IPS-NIHi7 (cell line): ENCODE measurements around the gene KLHL11.
"Not testable (repeated sequence)": the region's sequence is repeated elsewhere in the genome, so short reads cannot be mapped to it uniquely, and the experiment has no call there.

ENCODE experiments used
- DNase-seq: peaks from one replicate; pipeline ENCODE4 v3.0.0; 2012; ENCODE audit warnings: mixed read lengths; ENCODE audit errors: extremely low spot score

Gene KLHL11

GRCh38 chr17:41888332-41888965, 23.2 kb upstream of the KLHL11 start:
- no peak for DNase-seq

GRCh38 chr17:41885733-41886132, 20.5 kb upstream of the KLHL11 start:
- DNase-seq: peak; percentile 53

GRCh38 chr17:41882756-41883155, 17.5 kb upstream of the KLHL11 start:
- no peak for DNase-seq

- DNase-seq: no peak
These were observed 14.9 kb upstream of the KLHL11 start for GRCh38 chr17:41880130-41880529.

DNA sequence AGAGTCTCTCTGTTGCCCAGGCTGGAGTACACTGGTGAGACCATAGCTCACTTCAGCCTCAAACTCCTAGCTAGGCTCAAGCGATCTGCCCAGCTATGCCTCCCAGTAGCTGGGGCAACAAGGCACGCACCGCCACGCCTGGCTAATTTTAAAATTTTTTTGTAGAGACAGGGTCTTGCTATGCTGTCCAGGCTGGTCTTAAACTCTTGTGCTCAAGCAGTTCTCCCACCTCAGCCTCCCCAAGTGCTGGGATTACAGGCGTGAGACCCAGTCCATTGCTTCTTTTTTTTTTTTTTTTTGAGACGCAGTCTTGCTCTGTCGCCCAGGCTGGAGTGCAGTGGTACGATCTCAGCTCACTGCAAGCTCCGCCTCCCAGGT, 9.1 kb upstream of the KLHL11 start:
- DNase-seq: not testable (repeated sequence)

GRCh38 chr17:41873559-41874292, 8.5 kb upstream of the KLHL11 start:
- no peak for DNase-seq

- no peak for DNase-seq
These were observed 6.6 kb upstream of the KLHL11 start for GRCh38 chr17:41871789-41872188.

- DNase-seq: no peak
These were observed 5.4 kb upstream of the KLHL11 start for GRCh38 chr17:41870627-41871026.

- no peak for DNase-seq
These were observed 4.9 kb upstream of the KLHL11 start for GRCh38 chr17:41870097-41870496.

DNA sequence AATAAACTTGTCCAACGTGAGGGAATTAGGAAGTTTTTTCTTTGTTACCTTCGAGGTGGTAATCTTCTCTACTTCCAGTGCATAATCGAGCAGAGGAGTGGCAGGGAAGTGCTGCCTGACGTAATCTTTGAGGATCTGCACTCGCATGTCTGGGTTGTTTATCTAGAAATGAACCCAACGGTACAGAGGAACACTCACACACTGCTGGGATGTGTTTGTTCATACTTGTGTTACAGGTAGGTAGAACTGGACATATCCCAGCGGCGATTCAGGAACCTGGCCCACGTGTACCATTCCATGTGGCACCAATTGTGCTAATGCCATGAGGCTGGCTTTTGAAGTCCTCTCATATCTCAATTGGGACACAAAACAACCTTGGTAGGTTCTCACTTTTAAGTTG, 4.2 kb upstream of the KLHL11 start:
- DNase-seq: no peak

DNA sequence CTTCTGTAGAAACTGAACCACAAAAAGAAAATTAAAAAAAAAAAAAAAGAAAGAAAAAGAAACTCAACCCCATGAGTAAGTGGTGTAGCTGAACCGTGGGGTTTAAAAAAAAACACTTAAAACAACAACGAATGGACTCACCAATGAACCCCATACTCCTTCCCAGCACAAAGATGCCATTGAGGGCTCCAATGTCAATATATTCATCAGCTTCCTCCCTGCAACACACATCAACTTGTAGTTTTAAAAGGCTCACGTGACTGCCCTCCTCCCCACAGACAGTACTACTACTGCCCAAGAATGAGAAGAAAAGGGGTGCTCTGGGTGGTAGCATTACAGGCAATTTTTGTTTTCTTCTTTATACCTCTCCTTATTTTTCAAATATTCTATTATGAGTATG, 3.3 kb upstream of the KLHL11 start:
- no peak for DNase-seq

DNA sequence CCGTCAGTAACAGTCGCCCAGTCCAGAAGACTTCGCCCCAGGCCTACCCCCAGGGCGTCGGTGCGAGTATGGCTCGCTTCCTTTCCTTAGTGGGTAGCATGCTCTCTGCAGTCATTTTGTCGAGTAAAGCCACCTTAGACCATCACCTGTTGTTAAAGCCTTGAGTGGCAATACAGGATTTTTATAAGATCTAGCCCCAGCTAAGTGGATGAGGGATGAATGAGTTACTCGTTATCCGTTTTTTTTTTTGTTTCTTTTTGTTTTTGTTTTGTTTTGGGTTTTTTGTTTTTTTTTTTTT, 322 bp upstream of the KLHL11 start:
- DNase-seq: no peak

DNA sequence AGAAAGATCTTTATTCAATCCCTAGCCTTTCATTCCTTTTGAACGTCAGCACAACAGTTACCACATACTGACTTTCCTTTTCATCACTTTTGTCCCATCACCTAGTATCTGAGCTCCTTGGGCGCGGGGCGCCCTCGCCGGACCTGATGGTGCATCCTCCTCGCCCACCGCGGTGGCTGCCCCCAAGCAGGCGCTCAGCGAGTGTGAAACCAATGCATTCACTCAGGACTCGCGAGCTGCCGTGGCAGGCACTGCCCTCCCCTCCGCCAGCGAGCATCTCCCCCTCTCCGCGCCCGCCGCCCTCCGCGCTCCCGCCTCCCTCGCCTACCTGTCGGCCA, 756 bp downstream of the KLHL11 start:
- DNase-seq: no peak

GRCh38 chr17:41863074-41863848, 2.0 kb downstream of the KLHL11 start:
- DNase-seq: no peak

DNA sequence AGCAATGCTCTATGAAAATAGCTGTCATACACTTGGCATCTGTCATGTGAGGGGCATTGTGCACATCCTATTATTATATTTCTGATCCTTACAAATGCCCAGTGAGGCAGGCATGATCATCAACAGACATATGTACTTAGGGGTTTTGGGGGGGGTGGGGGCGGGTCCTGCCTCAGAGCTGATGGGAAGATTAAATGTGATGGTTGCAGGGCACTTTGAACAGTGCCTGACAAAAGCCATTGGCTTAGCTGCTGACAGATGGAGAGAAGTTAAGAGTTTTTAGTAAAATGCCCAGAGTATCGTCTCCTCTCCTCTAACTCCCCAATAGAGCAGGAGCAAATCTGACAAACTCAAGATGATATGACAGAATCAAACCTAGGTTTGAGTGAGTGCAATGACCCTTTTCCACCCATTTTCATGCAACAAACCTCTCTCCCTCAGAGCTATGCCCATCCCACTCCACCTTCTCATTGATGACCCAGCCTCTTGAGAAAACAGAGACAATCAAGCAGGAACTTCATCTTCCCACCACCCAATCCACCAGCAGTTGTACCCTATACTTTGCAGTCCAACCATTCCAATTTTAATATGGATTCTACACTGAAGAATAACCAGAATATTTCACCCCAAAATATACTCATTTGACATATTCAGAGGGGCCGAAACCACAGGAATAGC, 4.8 kb downstream of the KLHL11 start:
- no peak for DNase-seq

GRCh38 chr17:41851382-41851781, 13.8 kb downstream of the KLHL11 start:
- DNase-seq: not testable (repeated sequence)

DNA sequence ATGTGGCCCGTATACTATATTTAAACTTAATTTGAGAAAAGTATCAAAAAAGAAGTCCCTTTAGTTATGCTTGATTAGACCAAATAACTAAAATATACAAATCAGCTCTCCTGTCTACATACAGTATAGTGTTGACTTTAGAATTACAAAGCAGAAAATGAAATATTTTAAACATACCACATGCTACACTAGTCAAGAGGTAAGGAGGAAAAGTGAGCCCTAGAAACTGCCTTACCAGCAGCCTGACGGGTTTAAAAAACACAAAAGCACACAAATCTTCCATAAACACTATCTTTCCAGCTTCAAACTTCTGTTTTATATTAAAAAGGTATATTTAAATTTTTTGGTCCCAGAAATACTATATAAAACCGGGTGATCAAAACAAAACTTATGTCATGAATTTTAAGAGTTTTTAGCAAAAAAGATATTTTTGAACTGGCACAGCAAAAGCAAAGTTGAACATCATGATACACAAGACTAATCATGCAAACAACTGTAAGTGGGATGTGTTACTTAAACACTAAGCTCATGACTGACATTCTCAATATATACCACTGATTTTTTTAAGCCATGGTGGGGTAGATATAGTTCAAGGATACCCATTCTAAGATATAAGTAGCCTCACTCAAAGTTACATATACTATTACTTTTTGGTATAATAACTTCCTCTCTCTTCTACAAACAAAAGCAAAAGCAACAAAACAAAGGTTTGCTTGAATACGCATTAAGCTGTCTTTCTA, 15.8 kb downstream of the KLHL11 start:
- no peak for DNase-seq

GRCh38 chr17:41848788-41849187, 16.4 kb downstream of the KLHL11 start:
- DNase-seq: no peak

DNA sequence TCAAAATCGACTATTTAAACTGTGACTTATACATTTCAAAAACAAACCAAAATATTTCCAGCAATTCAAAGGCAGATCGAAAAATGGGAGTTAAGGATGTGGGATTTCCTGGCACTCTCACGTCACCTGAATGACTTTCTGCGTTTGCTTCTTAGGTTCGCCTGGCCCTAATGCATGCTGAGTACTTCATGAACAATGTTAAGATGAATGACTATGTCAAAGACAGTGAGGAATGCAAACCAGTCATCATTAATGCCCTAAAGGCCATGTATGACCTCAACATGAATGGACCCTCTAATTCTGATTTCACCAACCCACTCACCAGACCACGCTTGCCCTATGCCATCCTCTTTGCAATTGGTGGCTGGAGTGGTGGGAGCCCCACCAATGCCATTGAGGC, 20.3 kb downstream of the KLHL11 start:
- no peak for DNase-seq

- DNase-seq: not testable (repeated sequence)
These were observed 24.4 kb downstream of the KLHL11 start for GRCh38 chr17:41840781-41841180.

DNA sequence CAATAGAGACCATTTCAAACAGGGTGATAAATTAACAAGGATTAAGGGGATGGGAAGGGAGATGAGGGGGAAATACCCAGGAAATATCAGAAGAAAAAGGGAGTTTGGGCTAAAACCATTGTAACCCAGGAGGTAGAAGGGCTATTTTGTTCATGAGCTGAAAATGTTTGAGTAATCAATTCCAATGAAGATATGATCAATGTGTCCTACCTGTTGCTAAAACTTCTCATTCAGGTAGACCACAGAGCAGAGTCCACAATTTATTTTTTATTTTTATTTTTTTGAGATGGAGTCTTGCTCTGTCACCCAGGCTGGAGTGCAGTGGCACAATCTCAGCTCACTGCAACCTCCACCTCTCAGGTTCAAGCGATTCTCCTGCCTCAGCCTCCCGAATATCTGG, 25.8 kb downstream of the KLHL11 start:
- not testable (repeated sequence) for DNase-seq
